GM12878 (cell line): ENCODE results near the gene PRADC1.

Experiments used
- NRF1 ChIP-seq: conservative IDR thresholded peaks from 2 replicates; pipeline ENCODE4 v1.6.1; 2011; ENCODE audit warnings: mild to moderate bottlenecking, low read depth, low read length, improper control_type of control experiment
- TF ChIP-seq, protein P1 (sequence below), 3 experiments: IDR thresholded peaks in 2 of 3; conservative IDR thresholded peaks in 1 of 3; 2 replicates each; pipeline ENCODE4 v1.5.1; 2011; ENCODE audit warnings: low read depth in 3 of 3, low read length in 3 of 3, mild to moderate bottlenecking in 3 of 3, control low read depth in 2 of 3, moderate library complexity in 2 of 3, inconsistent platforms in 1 of 3, mixed read lengths in 1 of 3; ENCODE audit not compliant: control insufficient read depth in 2 of 3, insufficient read depth in 1 of 3; ENCODE audit errors: extremely low read depth in 1 of 3

DNA sequence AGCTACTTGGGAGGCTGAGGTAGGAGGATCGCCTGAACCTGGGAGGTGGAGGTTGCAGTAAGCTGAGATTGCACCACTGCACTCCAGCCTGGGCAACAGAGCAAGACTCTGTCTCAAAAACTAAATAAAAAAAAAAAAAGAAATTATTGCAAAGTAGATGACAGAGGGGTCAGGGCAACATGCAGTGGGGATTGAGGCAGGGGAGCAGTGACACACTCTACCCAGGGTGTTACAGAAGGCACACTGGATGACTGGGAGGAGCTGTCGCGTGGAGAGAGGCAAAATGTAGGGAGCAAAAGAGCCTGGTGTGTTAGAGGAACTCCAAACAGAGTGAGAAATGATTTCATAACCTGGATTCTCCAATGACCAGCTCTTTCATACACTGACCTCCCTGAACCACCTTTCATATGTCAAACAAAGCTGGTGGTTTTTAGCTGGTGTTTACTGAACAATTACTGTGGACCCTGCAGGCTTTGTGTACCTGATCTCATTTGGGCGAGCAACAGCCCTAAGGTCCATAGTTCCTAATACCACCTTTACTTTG is 29.1 kb upstream of the PRADC1 start:
- TF ChIP-seq, protein P1, sequence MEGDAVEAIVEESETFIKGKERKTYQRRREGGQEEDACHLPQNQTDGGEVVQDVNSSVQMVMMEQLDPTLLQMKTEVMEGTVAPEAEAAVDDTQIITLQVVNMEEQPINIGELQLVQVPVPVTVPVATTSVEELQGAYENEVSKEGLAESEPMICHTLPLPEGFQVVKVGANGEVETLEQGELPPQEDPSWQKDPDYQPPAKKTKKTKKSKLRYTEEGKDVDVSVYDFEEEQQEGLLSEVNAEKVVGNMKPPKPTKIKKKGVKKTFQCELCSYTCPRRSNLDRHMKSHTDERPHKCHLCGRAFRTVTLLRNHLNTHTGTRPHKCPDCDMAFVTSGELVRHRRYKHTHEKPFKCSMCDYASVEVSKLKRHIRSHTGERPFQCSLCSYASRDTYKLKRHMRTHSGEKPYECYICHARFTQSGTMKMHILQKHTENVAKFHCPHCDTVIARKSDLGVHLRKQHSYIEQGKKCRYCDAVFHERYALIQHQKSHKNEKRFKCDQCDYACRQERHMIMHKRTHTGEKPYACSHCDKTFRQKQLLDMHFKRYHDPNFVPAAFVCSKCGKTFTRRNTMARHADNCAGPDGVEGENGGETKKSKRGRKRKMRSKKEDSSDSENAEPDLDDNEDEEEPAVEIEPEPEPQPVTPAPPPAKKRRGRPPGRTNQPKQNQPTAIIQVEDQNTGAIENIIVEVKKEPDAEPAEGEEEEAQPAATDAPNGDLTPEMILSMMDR (IDR thresholded peaks at IDR 0.05 in 2 of 3, conservative IDR thresholded peaks at IDR 0.05 in 1 of 3; ENCODE audit: control insufficient read depth in 2 of 3, extremely low read depth in 1 of 3, insufficient read depth in 1 of 3, low read depth in 3 of 3, low read length in 3 of 3): no peak
- TF ChIP-seq NRF1: no peak
